Esophagus mucosa (tissue), 1 donor: ENCODE results near the gene NCBP2. TPM values are rescaled to one million over a fixed set of nuclear protein-coding genes. Genes with fewer than 3 reads are reported as not detected.
"Not testable (repeated sequence)": the region's sequence is repeated elsewhere in the genome, so short reads cannot be mapped to it uniquely, and the experiment has no call there.

Experiments
- ATAC-seq: fragments of 200-7000 bp; cut with Tn5 transposase; one replicate; pipeline ENCODE4 v1.9.1; 2020
- total RNA-seq: library from RNA; stranded (reverse); gene quantifications from one replicate; pipeline ENCODE4 v1.2.4, GENCODE V29; 2023
- donor health status: DM: yes; HTN: yes; CAD: no.

The NCBP2 gene
- total RNA-seq, 1 donor from 2014 or later = 28.2 TPM

DNA sequence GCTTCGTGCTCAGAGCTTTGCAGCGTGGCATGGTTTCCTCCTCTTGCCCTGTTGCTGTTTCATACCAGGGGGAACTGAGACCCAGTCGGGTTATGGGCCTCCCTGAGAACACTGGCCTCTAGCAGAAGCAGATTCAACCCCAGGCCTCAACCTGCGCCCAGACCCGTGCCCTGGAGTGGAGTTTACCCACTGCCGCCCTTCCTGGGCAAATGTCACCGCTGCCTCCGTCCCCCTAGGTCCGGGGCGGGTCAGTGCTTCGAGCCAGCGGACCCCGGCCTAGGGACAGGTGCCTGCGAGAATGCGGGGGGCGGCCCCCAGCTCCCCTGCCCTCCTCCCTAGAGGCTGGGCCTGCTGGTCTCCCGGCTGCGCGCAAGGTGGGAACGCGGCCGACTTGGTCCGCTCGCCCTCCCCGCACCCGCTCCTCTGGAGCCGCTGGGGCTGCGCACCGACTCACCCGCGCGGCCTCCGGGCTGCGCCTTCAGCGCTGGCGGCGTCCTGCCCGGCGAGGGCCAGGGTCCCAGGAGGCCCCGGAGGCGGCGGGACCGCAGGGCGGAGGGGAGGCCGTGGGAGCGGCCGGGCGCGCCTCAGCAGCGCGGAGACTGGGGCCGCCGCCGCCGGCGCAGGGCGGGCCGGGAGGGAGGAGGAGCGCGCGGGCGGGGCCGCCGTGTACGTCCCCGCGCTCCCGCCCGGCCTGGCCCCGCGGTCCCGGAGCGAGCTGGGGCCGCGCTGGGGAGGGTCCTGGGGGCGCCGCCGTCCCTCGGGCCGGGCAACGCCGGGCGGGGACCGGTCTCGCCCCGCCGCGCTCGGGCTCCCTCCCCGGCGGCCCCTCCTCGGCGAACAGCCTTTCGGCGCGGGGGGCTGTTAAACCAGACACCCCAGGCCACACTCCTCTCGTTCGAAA, 26.2 kb upstream of the NCBP2 start, which contains the start of gene PIGZ:
Gene PIGZ, minus strand, starts transcription at position 601 of the 901 bp plus-strand sequence. CDS start 16,802 bp downstream, outside the sequence.
- ATAC-seq = peak; percentile 83

DNA sequence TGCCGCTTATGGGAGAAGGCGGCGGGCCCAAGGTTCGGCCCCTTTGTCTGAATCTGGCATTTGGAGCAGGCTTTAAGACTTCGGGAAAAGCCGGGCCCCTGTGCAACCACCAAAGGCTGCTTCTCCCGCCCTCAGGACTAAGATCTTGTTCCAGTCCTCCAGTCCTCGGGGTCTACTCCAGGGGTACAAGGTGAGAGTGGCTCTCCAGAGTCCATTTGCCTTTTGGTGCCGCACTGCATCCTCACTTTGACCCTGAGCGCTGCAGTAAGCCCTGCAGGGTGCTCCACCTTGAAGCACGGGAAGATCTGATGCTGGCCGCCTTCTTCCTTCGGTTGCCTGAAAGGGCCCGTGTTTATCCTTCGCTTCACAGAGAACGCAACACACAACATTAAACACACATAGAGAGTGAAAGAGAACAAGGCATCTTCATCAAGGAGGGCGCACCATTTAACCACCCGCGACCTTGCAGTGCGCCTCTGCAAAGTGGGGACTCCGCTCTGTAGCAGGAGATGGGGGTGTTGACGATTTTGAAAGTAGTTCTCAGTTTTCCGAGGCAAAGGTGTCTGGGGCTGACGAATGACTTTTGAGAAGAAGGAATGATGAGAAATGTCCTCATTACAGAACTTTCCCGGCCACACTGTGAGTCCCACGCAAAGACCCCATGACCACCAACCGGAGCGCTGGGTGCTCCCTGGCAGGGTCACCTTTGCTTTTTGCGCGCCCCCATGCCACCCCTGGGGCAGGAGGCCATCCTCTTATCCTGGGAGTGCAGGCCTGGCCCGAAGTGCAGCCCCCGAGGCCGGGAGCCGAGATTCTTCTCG, 25.3 kb upstream of the NCBP2 start:
- ATAC-seq = no peak

DNA sequence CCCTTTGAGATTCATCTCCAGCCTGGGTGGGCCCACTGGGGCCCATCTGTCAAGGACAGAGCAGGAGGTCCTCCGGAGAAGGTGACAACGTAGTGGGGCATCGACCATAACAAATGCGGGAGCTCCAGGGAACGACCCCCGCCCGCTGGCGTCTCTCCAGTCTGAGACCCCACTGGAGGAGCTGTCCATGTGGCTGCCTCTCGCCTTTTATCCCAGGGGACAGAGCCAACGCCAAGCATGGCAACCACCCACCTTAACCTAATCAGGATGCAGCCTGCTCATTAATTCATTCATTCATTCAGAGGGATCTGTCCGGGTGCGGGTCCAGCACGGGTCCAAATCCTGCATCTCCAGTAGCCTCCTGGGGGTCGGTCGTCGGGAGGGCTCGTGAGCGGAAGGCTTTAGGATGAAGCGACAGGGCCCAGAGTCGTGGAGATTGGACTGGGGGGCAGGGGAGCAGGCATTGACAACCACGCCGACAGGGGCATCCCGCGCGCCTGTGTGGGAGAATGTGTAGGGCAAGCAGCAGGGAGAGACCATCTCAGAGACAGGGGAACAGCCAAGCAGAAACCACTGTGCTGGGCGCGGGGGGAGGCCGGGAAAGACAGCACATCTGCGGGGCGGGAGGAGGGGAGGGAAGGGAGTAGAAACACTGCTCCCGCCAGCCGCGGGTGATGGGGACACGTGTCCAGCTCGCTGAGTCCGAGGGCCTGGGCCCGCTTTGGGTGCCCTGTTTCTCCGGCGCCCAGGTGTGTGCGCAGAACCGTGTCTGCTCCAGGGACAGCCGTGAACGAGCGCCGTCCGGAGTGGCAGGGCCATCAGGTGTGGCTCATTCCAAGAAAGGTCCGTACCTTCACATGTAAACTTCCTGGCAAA, 24.4 kb upstream of the NCBP2 start:
- ATAC-seq = no peak

DNA sequence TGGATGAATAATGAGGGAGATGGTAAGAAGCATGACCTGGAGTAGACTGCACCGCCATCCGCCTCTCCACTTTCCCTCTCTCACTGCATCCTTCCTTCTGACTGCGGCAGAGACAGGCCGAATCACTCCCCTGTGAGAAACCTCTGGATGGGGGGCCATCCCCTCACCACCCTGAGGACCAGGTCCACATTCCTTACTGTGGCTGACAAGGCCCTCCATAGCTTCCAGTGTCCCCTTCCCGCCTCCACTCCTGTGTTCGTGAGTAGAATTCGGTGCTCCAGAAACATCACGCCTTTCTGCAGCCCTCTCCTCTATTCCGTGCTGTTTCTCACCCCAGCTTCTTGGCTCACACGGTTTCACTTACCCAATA, 23.5 kb upstream of the NCBP2 start:
- no peak for ATAC-seq

DNA sequence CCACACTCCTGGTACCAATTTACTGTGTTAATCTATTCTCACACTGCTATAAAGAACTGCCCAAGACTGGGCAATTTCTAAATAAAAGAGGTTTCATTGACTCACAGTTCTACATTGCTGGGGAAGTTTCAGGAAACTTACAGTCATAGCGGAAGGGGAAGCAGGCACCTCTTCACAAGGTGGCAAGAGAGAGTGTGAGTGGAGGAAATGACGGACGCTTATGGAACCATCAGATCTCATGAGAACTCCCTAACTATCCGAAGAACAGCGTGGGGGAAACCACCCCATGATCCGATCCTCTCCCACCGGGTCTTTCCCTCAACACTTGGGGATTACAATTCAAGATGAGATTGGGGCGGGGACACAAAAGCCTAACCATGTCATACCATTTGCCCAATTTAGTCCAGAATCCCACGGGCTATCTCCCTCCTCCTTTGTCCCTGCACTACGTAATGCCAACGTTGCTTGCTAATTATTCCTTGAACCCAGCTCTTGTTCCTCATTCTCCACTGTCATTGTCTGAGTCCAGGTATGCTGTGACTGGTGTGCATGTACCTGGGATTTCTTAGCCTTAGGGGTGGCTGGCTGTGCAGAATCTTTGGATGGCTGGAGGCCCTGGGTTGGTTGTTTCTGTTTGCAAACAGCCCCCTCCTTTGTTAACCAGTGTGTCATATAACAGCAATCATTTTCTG, 22.9 kb upstream of the NCBP2 start:
- ATAC-seq = no peak

DNA sequence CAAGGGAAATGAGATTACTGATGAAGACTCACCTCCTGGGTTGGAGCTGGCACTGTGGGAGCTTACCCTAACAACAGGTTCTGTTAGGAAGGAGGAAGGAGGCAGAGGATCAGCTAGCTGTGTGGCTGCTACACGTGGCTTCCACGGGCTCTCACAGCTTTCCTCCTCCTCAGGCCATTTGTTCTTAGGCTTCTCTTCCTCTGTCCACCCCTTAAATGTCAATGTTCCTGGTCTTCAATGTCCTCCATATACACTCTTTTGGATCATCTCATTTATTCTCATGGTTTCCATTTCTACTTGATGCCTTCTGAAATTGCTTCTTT, 21.3 kb upstream of the NCBP2 start:
- no peak for ATAC-seq

DNA sequence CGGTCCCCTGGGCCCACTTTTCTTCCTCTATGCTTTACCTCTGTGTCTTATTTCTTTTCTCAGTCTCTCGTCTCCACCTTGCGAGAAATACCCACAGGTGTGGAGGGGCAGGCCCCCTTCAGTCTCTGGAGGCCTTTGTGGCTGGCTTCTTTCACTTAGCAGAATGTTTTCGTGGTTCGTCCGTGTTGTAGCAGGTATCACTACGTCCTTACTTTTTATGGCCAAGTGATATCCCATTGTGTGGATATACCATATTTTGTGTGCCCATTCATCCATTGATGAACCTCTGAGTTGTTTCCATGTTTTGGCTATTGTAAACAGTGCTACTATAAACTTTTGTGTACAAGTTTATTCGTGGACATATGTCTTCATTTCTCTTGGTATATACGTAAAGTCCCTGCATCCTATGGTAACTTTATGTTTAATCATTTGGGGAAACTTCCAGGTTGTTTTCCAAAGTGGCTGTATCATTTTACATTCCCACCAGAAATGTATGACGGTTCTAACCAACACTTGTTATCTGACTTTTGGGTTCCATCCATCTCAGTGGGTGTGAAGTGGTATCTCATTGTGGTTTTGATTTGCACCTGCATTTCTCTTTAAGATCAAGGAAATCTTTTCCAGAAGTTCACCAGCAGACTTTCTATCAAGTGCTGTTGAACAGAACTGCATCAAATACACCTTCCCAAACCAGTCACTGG, 20.8 kb upstream of the NCBP2 start:
- no peak for ATAC-seq

DNA sequence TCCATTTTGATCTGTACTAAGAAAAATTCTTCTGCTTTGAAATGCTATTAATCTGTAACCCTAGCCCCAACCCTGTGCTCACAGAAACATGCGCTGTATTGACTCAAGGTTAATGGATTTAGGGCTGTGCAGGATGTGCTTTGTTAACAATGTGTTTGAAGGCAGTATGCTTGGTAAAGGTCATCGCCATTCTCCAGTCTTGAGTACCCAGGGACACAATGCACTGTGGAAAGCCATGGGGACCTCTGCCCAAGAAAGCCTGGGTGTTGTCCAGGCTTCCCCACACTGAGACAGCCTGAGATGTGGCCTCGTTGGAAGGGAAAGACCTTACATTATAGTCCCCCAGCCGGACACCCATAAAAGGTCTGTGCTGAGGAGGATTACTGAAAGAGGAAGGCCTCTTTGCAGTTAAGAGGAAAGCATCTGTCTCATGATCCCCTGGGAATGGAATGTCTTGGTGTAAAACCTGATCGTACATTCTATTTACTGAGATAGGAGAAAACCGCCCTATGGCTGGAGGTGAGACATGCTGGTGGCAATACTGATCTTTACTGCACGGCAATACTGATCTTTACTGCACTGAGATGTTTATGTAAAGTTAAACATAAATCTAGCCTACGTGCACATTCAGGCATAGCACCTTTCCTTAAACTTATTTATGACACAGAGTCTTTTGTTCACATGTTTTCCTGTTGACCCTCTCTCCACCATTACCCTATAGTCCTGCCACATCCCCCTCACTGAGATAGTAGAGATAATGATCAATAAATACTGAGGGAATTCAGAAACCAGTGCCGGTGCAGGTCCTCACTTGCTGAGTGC, 20.0 kb upstream of the NCBP2 start:
- ATAC-seq = no peak

DNA sequence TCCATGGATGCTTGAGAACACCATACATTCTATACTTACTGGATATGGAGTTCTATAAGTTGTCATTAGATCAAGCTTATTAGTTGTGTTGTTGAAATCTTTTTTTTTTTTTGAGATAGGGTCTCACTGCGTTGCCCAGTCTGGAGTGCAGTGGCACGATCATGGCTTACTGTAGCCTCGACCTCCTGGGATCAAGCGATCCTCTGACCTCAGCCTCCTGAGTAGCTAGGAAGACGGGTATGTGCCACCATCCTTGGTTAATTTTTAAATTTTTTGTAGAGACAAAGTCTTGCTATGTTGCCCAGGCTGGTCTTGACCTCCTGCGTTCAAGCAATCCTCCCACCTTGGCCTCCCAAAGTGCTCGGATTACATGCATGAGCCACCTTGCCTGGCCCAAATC, 12.5 kb upstream of the NCBP2 start:
- ATAC-seq = no peak

DNA sequence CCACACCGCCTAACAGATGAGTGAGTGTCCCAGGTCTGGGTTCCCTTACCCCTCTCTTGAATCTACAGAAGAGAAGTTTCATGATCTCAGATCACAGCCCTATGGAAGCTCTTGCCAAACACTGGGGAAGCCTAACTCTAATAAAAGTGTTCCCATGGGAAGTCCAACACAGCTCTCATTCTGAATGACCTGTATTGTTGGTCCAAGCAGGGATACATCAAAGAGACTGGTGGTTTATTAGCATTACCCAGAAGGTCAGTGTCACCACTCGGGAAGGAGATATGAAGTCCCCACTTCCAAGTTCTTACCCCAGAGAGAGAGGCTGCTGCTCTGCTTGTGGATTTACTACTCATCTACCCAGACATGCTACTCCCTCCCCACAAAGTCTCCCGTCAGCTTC, 9.0 kb upstream of the NCBP2 start:
- ATAC-seq = no peak

DNA sequence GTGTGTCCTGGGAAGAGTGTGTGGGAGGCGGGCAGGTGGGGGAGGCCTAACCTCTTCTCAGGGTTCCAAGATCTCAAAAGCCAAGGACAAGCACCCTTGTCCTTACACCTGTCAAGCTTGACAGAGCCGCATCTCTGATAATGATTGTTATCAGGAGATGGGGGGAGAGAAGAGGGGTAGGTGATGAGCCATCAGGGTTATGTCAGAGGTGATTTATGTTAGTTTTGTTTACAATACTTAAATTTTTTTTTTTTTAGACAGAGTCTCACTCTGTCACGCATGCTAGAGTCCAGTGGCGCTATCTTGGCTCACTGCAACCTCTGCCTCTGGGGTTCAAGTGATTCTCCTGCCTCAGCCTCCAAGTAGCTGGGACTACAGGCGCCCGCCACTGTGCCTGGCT, 7.4 kb upstream of the NCBP2 start:
- no peak for ATAC-seq

DNA sequence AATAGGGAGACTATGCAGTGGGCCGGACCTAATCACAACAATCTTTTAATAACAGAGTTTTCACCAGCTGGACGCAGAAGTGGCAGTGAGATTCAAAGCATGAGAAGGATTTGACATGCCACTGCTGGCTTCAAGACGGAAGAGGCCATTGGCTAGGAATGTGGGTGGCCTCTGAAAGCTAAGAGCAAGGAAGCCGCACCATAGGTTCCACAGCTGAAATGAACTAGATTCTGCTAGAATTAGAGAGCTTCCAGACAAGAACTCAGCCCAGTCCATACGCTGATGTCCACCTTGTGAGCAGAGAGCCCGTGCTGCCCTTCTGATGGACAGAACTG, 6.9 kb upstream of the NCBP2 start:
- no peak for ATAC-seq

DNA sequence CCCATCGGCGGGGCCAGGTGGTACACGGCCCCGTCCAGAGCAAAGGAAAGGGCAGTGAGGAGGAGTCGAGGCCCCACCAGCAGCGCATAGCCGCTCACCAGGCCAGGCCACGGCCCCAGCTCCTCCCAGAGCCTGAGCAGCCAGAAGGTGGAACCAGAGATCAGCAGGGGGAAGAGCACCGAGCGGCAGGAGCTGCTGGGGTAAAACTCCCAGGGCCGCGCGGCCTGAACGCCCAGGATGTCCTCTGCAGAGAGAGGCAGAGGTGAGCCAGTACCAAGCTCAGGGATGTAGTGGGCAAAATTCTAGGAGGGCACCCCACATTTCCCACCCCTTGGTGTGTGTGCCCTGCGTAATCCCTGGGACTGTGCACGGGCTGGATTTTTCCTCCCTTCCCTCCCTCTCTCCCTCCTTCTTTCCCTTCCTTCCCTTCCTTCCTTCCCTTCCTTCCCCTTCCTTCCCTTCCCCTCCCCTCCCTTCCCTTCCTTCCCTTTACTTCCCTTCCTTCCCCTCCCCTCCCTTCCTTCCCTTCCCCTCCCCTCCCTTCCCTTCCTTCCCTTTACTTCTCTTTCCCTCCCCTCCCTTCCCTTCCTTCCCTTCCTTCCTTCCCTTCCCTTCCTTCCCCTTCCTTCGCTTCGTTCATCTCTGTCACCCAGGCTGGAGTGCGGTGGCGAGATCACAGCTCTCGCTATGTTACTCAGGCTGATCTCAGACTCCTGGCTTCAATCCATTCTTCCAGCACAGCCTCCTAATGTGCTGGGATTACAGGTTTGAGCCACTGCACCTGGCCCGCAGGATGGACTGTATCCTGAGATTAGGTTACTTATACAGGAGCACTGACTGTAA, 6.3 kb upstream of the NCBP2 start:
- ATAC-seq = no peak

DNA sequence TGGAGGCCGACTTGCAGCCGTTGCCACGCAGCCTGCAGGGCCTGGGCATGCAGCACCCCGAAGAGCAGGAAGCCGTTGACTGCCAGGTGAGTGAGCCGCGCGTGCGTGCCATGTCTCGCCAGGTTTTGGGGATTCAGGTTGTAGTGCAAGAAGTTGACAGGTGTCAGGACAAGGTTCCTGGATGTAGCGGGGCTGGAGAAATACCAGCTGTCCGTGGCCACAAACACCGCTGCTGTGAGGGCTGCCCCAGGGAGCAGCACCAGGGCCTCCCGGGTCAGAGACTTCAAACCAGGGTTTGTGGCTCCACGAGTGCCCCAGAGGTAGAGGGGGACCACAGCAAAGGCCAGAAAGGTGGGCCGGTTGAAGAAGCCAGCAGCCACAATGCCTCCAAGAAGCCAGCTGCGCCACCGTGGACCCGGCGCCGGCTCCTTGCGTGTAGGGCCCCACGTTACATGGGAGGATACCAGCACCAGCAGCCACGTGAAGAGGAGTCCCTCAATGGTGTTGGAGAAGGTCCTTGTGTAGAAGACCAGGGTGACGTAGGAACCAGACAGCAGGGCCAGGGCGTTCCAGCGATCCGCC, 5.6 kb upstream of the NCBP2 start:
- no peak for ATAC-seq

DNA sequence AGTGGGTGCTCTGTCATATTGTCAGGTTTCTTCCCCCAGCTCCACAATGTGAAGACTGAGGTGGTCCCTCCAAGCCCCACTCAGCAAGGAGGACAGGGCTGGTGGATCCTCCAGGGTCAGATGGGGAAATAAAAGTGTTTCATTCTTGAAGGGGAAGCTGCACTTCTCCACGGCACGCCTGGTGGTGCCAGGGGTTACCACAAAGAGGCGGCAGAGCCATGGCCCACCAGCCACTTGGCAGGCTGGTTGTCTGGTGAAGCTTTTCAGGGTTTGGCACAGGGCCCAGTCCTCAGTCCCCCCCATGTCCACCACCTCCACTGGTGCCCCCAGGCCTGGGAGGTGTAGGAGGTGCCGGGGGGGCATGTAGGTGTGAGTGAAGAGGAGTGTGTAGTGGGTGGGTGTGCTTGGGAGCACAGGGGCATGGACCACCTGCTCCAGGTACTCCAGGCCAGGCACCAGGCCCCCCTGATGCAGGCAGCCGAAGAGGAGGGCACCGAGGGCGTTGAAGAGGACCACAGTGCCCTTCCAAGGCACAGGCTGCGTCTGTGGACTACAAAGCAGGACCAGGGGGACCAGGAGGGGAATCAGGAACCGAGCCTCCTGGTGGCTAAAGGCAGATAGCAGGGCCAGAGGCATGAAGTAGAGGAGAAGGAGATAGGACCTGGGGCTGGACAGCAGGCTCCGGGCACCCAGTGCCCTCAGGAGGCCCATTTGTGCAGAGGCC, 5.0 kb upstream of the NCBP2 start:
- no peak for ATAC-seq

DNA sequence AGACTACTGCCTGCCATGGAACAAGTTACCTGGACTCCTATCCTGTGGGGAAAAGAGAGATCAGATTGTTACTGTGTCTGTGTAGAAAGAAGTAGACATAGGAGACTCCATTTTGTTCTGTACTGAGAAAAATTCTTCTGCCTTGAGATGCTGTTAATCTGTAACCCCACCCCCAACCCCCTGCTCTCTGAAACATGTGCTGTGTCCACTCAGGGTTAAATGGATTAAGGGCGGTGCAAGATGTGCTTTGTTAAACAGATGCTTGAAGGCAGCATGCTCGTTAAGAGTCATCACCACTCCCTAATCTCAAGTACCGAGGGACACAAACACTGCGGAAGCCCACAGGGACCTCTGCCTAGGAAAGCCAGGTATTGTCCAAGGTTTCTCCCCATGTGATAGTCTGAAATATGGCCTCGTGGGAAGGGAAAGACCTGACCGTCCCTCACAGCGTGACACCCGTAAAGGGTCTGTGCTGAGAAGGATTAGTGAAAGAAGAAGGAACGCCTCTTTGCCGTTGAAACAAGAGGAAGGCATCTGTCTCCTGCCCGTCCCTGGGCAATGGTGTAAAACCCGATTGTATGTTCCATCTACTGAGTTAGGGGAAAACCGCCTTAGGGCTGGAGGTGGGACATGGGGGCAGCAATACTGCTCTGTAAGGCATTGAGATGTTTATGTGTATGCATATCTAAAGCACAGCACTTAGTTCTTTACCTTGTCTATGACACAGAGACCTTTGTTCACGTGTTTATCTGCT, 1.9 kb upstream of the NCBP2 start:
- not testable (repeated sequence) for ATAC-seq

DNA sequence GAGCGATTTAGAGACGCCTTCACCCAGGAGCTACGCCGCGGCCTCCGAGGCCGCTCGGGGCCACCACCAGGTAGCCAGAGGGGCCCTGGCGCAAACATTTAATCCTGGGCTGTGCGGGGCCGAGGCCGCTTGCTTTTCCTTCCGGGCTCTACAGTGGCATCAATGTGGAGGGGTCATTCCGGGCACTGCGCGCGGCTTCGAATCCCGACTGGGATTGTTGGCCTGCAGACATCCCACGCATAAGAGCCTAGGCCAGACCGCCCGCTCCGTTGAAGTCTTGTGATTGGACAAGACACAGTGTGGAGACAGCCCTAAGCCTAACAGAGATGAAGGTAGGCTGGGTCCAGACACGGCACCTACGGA, 568 bp upstream of the NCBP2 start:
- no peak for ATAC-seq

DNA sequence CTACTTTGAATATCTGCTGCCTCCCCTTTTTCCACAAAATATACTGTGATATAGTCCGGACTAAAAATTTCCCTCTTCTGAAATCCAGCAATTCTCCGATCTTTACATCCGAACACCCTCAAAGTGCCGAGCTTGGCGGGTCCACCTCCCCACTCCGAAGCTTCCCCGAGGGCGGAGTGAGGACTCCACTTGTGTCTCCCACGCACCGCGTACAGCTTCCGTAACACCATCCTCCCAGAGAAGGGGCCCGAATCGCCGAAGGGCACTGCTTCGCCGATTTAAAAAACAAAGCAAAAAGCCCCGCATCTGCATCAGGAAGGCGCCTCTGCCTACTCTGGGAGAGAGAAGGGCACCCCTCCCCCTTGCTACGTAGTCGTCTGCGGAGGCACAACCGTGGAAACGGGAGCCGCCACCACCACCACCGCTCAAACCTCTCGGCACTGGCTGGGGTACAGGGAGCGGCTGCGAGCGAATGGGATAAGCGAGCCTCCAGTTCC, 551 bp downstream of the NCBP2 start:
- ATAC-seq = peak; percentile 58
